ENCODE data around the gene FMO4.

DNA sequence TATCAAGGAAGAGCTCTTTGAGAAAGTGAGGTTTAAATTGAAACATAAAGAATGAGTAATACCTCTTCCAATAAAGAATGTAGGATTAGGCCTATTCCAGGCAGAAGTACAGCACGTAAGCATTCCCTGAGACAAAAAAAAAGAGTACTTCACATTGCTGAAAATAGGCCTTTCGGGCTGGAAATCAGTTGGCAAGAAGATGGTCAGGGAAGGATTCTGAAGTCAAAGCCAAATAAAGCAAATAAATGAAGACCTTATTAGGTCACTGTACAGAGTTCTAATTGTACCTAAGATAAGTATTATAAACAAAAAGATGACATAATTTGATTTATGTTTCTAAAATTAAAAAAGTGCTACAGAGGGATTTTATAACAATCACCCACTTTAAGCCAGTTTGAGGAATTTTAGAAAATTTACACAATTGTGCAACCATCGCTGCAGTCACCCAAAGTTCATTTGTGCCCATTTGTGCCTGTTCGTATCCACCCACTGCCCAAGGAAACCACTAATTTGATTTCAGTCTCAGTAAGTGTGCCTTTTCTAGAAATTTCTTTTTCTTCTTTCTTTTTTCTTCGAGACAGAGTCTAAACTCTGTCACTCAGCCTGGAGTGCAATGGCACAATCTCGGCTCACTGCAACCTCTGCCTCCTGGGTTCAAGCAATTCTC lies 58.6 kb downstream of the FMO4 start:
- TF ChIP-seq, protein P1, sequence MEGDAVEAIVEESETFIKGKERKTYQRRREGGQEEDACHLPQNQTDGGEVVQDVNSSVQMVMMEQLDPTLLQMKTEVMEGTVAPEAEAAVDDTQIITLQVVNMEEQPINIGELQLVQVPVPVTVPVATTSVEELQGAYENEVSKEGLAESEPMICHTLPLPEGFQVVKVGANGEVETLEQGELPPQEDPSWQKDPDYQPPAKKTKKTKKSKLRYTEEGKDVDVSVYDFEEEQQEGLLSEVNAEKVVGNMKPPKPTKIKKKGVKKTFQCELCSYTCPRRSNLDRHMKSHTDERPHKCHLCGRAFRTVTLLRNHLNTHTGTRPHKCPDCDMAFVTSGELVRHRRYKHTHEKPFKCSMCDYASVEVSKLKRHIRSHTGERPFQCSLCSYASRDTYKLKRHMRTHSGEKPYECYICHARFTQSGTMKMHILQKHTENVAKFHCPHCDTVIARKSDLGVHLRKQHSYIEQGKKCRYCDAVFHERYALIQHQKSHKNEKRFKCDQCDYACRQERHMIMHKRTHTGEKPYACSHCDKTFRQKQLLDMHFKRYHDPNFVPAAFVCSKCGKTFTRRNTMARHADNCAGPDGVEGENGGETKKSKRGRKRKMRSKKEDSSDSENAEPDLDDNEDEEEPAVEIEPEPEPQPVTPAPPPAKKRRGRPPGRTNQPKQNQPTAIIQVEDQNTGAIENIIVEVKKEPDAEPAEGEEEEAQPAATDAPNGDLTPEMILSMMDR (conservative IDR thresholded peaks at IDR 0.05; ENCODE audit: low read depth, low read length) = no peak
- no peak for TF ChIP-seq EZH2 (IDR thresholded peaks at IDR 0.05; ENCODE audit: borderline replicate concordance, low read depth, low read length, poor library complexity, severe bottlenecking)
